C1 segment of cervical spinal cord (tissue), 14 donors: ENCODE results near the gene DOK4.
A peak's percentile ranks its signal among the peaks of the same experiment; 100 is the strongest.

Experiments used
- DNase-seq, 14 donors: peaks; one replicate each; lab custom pipeline; 2025; lab: John Stamatoyannopoulos, UW

DOK4 gene

GRCh38 chr16:57519796-57520360 lies 33.6 kb upstream of the DOK4 start:
- peak in 12 of 14 donors; percentile 7 to 72 (median 30) for DNase-seq

GRCh38 chr16:57518922-57519321 lies 32.6 kb upstream of the DOK4 start:
- no peak for DNase-seq

GRCh38 chr16:57518520-57518919 lies 32.2 kb upstream of the DOK4 start:
- DNase-seq, result no peak

GRCh38 chr16:57517397-57518367 lies 31.4 kb upstream of the DOK4 start:
- DNase-seq, result no peak

GRCh38 chr16:57516773-57517172 lies 30.5 kb upstream of the DOK4 start:
- no peak for DNase-seq

- no peak for DNase-seq
Observed at GRCh38 chr16:57516176-57516725, 30.0 kb upstream of the DOK4 start.

GRCh38 chr16:57514791-57515600 lies 28.7 kb upstream of the DOK4 start:
- no peak for DNase-seq

- DNase-seq, result no peak
Observed at GRCh38 chr16:57514371-57514770, 28.1 kb upstream of the DOK4 start.

GRCh38 chr16:57513371-57514102 lies 27.2 kb upstream of the DOK4 start:
- no peak for DNase-seq

GRCh38 chr16:57512296-57513001 lies 26.2 kb upstream of the DOK4 start:
- DNase-seq, result no peak

- no peak for DNase-seq
Observed at GRCh38 chr16:57510016-57510871, 24.0 kb upstream of the DOK4 start.

GRCh38 chr16:57509231-57509923 lies 23.1 kb upstream of the DOK4 start:
- DNase-seq, result no peak

GRCh38 chr16:57508035-57508425 lies 21.7 kb upstream of the DOK4 start:
- no peak for DNase-seq

- DNase-seq, result no peak
Observed at GRCh38 chr16:57507136-57508034, 21.1 kb upstream of the DOK4 start.

GRCh38 chr16:57505169-57505568 lies 18.9 kb upstream of the DOK4 start:
- DNase-seq, result no peak

- no peak for DNase-seq
Observed at GRCh38 chr16:57504491-57504890, 18.2 kb upstream of the DOK4 start.

GRCh38 chr16:57504001-57504400 lies 17.7 kb upstream of the DOK4 start:
- DNase-seq, result no peak

- DNase-seq, result peak in 1 of 14 donors; percentile 39
Observed at GRCh38 chr16:57503366-57503765, 17.1 kb upstream of the DOK4 start.
